ENCODE measurements around the gene DEPP1.
A peak's percentile ranks its signal among the peaks of the same experiment; 100 is the strongest.

DEPP1 gene

DNA sequence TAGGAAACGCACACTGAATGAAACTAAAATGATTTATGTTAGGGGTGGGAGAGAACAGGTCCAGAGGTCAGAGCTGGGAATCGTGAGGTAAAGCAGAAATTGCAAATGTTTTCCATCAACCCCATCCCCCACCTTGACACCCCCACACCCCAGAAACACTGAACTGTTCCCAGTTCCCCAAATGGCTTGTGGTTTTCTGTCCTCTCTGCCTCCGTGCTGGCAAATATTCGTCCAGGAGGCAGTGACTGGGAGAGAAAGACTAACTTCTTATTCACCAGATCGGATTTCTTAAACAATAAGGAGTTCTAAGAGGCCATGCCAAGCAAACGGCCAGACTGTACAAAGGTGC is 19.7 kb downstream of the DEPP1 start:
- Histone ChIP-seq H3K9ac (peak overlapping the region; percentile 42), H3K4me1 (peaks cover 33% of the 10 kb centered on the region), H3K79me2 (peaks cover 9% of the 10 kb centered on the region), H3K36me3 (ENCODE audit: control insufficient read depth, insufficient read depth, low read length) (no peaks in the 10 kb centered on the region), H3K27ac (peak overlapping the region; percentile 82), H3K4me2 (ENCODE audit: low read length) (peak overlapping the region; percentile 70), H2AFZ (peak overlapping the region; percentile 97), H3K9me3 (ENCODE audit: control insufficient read depth, low read length) (no peaks in the 10 kb centered on the region), H3K27me3 (ENCODE audit: control insufficient read depth, insufficient read depth, low read length) (no peaks in the 10 kb centered on the region), H3K4me3 (ENCODE audit: low read depth, low read length) (peak overlapping the region; percentile 84)
- TF ChIP-seq, protein P1, sequence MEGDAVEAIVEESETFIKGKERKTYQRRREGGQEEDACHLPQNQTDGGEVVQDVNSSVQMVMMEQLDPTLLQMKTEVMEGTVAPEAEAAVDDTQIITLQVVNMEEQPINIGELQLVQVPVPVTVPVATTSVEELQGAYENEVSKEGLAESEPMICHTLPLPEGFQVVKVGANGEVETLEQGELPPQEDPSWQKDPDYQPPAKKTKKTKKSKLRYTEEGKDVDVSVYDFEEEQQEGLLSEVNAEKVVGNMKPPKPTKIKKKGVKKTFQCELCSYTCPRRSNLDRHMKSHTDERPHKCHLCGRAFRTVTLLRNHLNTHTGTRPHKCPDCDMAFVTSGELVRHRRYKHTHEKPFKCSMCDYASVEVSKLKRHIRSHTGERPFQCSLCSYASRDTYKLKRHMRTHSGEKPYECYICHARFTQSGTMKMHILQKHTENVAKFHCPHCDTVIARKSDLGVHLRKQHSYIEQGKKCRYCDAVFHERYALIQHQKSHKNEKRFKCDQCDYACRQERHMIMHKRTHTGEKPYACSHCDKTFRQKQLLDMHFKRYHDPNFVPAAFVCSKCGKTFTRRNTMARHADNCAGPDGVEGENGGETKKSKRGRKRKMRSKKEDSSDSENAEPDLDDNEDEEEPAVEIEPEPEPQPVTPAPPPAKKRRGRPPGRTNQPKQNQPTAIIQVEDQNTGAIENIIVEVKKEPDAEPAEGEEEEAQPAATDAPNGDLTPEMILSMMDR (IDR thresholded peaks at IDR 0.05), result no peak

DNA sequence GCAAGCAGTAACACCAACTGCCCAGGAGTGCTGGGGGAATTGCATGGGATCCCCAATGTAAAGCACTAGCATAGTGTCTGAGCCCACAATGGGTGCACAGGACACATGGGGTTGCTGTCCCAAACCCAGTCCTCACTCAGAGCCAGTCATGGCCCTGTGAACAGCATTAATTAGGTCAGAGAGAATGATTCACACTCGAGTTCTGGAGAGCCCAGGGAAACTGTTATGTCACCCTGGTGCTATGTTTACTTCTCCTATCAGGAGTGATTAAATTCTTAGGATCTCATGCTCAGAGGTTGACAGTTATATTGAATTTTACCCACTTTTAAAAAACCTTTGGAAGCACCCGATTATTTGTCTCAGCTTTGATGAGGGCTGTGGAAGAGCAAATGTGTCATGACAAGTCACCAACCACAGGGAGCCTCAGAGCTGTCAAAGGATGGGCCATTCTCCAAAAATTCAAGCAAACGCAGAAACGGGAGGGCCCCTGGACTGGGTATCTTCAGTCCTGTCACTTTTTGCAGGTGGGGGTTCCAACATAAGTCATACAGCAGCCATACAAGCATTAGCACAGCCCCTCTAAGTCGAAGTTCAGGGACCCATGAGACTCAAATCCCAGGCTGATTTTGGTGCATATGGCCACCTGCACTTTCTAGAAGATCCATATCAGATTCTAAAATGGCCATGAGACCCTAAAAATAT is 20.3 kb downstream of the DEPP1 start:
- Histone ChIP-seq H3K36me3 (ENCODE audit: control insufficient read depth, insufficient read depth, low read length) (no peaks in the 10 kb centered on the region), H3K4me2 (ENCODE audit: low read length) (peak overlapping the region; percentile 70), H3K27ac (peak overlapping the region; percentile 82), H3K27me3 (ENCODE audit: control insufficient read depth, insufficient read depth, low read length) (no peaks in the 10 kb centered on the region), H3K9ac (no peak overlapping the region), H3K4me1 (peaks cover 30% of the 10 kb centered on the region), H3K4me3 (ENCODE audit: low read depth, low read length) (peak overlapping the region; percentile 84), H3K79me2 (peaks cover 9% of the 10 kb centered on the region), H2AFZ (peak overlapping the region; percentile 97), H3K9me3 (ENCODE audit: control insufficient read depth, low read length) (no peaks in the 10 kb centered on the region)
- TF ChIP-seq, protein P1 (IDR thresholded peaks at IDR 0.05), result no peak

DNA sequence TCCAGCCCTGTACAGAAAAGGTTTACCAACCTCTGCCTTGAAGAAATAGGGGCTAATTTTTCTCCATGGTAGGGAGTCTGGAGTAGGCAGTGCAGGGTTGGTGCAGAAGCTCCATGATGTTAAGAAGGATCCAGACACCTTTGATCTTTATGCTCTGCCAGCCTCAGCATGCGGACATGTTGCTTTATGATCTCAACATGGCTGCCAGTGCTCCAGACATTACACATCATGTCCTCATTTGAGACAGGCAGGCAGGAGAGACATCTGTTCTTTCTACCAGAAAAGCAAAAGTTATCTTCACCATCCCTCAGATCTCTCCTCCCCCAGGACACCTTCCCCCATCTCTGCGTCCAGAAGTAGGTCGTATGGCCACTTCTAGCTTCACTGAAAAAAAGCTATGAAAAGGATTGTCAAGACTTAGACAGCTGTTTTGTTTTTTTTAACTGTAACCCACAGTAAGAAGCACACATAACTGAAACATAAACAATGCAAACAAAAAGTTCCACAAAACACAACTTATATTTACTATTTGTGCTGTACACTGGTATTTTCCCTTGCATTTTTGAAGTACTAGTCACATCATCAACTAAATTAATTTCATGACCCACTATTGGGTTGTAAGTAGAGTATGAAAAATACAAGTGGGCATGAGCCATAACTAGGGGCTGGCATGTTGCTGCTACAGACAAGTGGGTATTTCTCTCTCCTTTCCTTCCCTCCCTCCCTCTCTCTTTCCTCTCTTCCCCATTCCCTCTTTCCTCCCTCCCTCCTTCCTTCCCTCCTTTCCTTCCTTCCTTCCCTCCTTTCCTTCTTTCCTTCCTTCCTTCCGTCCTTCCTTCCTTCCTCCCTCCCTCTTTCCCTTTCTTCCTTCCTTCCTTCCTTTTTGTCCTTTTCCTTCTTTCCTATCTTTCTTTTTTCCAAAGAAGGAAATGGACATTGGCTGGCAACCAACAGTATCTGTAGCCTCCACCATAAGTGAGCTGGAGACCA is 21.6 kb downstream of the DEPP1 start:
- Histone ChIP-seq H3K9me3 (ENCODE audit: control insufficient read depth, low read length) (no peaks in the 10 kb centered on the region), H3K4me1 (peaks cover 26% of the 10 kb centered on the region), H3K27me3 (ENCODE audit: control insufficient read depth, insufficient read depth, low read length) (no peaks in the 10 kb centered on the region), H3K4me2 (ENCODE audit: low read length) (no peak overlapping the region), H3K36me3 (ENCODE audit: control insufficient read depth, insufficient read depth, low read length) (no peaks in the 10 kb centered on the region), H2AFZ (no peak overlapping the region), H3K4me3 (ENCODE audit: low read depth, low read length) (no peak overlapping the region), H3K9ac (no peak overlapping the region), H3K27ac (no peak overlapping the region), H3K79me2 (peaks cover 9% of the 10 kb centered on the region)
- TF ChIP-seq, protein P1 (IDR thresholded peaks at IDR 0.05), result no peak

DNA sequence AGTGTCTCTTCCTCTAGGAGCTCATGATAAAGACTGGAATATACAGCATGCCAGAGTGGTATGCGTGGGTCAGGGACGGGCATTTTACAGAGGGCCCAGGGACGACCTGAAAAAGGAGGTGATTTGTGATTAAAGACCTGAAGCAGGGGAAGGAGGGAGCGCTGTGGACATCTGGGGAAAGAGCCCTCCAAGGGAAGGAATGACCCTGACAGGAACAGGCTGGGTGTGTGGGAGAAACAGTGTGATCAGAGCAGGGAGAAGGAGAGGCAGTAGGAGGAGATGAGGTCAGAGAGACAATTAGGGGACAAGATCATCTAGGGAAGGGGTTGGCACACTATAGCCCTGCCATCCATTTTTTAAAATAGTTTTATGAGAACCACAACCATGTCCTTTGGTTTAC is 22.4 kb downstream of the DEPP1 start:
- Histone ChIP-seq H3K9ac (no peak overlapping the region), H3K27ac (no peak overlapping the region), H3K4me2 (ENCODE audit: low read length) (no peak overlapping the region), H2AFZ (no peak overlapping the region), H3K27me3 (ENCODE audit: control insufficient read depth, insufficient read depth, low read length) (no peaks in the 10 kb centered on the region), H3K4me3 (ENCODE audit: low read depth, low read length) (no peak overlapping the region), H3K9me3 (ENCODE audit: control insufficient read depth, low read length) (no peaks in the 10 kb centered on the region), H3K79me2 (peaks cover 6% of the 10 kb centered on the region), H3K4me1 (peaks cover 22% of the 10 kb centered on the region), H3K36me3 (ENCODE audit: control insufficient read depth, insufficient read depth, low read length) (no peaks in the 10 kb centered on the region)
- TF ChIP-seq, protein P1 (IDR thresholded peaks at IDR 0.05), result no peak
